Upper lobe of left lung (tissue), 6 donors: ENCODE measurements around the gene ITCH. TPM values are rescaled to one million over a fixed set of nuclear protein-coding genes. Genes with fewer than 3 reads are reported as not detected.
A peak's percentile ranks its signal among the peaks of the same experiment; 100 is the strongest.

Experiments
- ATAC-seq, 2 donors: fragments of 200-7000 bp; cut with Tn5 transposase; one replicate each; pipeline ENCODE4 v1.9.1; 2022; ENCODE audit warnings: mild to moderate bottlenecking in 2 of 2, moderate library complexity in 2 of 2; ENCODE audit not compliant: low FRiP score in 2 of 2
- DNase-seq, 2 donors: peaks; one replicate each; pipeline ENCODE4 v3.0.0-alpha.2; 2019 to 2020
- H3K27ac ChIP-seq, 4 donors: fragments of 200-600 bp; sonication (generic); one replicate each; pipeline ENCODE4 v1.5.1; 2016 to 2019
- H3K27me3 ChIP-seq, 4 donors: fragments of 200-600 bp; sonication (generic); one replicate each; pipeline ENCODE4 v1.5.1; 2017 to 2019
- H3K36me3 ChIP-seq, 4 donors: fragments of 200-600 bp; sonication (generic); one replicate each; pipeline ENCODE4 v1.5.1; 2016 to 2019
- H3K4me1 ChIP-seq, 4 donors: fragments of 200-600 bp; sonication (generic); one replicate each; pipeline ENCODE4 v1.5.1; 2018 to 2019
- H3K4me3 ChIP-seq, 4 donors: fragments of 200-600 bp; sonication (generic); one replicate each; pipeline ENCODE4 v1.5.1; 2017 to 2019; ENCODE audit warnings: mild to moderate bottlenecking in 2 of 4, moderate library complexity in 1 of 4
- H3K9me3 ChIP-seq, 4 donors: fragments of 200-600 bp; sonication (generic); one replicate each; pipeline ENCODE4 v1.5.1; 2018 to 2019
- CTCF ChIP-seq, 6 experiments: fragments of 450-650 bp in 4 of 6; fragments of 200-600 bp in 2 of 6; sonication (generic) in 2 of 6; IDR thresholded peaks; one replicate each; pipeline ENCODE4 v1.5.1; 2016 to 2019; ENCODE audit warnings: antibody characterized with exemption in 6 of 6
- EP300 ChIP-seq, 4 donors: sonication (generic); formaldehyde crosslinking; IDR thresholded peaks; one replicate each; pipeline ENCODE4 v1.5.1; 2017; ENCODE audit warnings: antibody characterized with exemption in 4 of 4, control low read depth in 2 of 4
- POLR2A ChIP-seq, 4 donors: fragments of 450-650 bp; IDR thresholded peaks; one replicate each; pipeline ENCODE4 v1.5.1; 2016 to 2017; ENCODE audit warnings: antibody characterized with exemption in 4 of 4, mild to moderate bottlenecking in 2 of 4
- POLR2AphosphoS5 ChIP-seq, 2 donors: sonication (generic); formaldehyde crosslinking; IDR thresholded peaks; one replicate each; pipeline ENCODE4 v1.5.1; 2017; ENCODE audit warnings: antibody characterized with exemption in 2 of 2
- WGBS, 2 donors: methylation state at CpG; one replicate each; pipeline ENCODE4 v1.1.5; 2017 to 2018; 5-methylcytosine and 5-hydroxymethylcytosine counted together
- total RNA-seq, 6 donors: library from RNA; depleted of rRNA in 4 of 6; stranded (reverse); fragments of >200 nt in 4 of 6; gene quantifications; one replicate each; pipeline versions ENCODE4 v1.1.0 to v1.2.1, GENCODE V29; 2016 to 2021
- donor health status: DM: no; HTN: no; CAD: no; lungs with moderate emphysema.
- donor health status: DM: no; HTN: yes; CAD: no; lungs with severe emphysema.

The ITCH gene
- total RNA-seq, 6 donors from 2014 or later: 26.6 to 57.2 (median 45.5) TPM

DNA sequence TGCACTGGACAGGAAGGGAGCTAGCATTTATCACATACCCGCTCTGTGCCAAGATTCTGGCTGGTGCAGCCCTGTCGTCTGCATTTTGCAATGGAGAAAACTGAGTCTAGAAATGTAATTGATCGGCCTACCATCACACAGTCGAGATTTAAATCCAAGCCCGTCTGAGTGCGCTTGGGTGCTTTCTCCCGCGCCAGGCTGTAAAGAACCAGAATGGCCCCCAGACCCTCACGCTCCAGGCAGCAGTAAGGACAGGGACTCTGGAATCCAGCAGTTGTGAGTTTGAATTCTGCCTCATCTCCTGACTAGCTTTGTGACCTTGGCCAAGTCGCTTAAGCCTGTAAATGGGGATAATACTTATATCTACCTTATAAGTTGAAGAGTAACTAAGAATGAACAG, 163.9 kb downstream of the ITCH start:
- Histone ChIP-seq H3K9me3 (no peaks in the 10 kb centered on the region), H3K4me3 (no peak overlapping the region), H3K36me3 (peaks cover 10 to 55% (median 45%) of the 10 kb centered on the region in 4 donors), H3K27ac (peak overlapping the region; percentile 64 to 78 (median 73)), H3K27me3 (no peaks in the 10 kb centered on the region), H3K4me1 (peaks cover 40 to 77% (median 57%) of the 10 kb centered on the region in 4 donors)
- no peak for TF ChIP-seq EP300 (IDR thresholded peaks at IDR 0.05)
- TF ChIP-seq POLR2A (IDR thresholded peaks at IDR 0.05): no peak
- no peak for ATAC-seq
- DNase-seq: no peak
- WGBS, 2 donors: 90 to 96% methylated on average over 10 of the region's 10 CpGs

GRCh38 chr20:34528921-34529297, 165.8 kb downstream of the ITCH start:
- 48 to 52% methylated on average over 5 of the region's 5 CpGs for WGBS, 2 donors
- Histone ChIP-seq H3K27ac (peak overlapping the region; percentile 27 to 54 (median 36)), H3K9me3 (no peaks in the 10 kb centered on the region), H3K4me1 (peaks cover 40 to 62% (median 46%) of the 10 kb centered on the region in 4 donors), H3K4me3 (no peak overlapping the region), H3K27me3 (no peaks in the 10 kb centered on the region), H3K36me3 (peaks cover 11 to 68% (median 61%) of the 10 kb centered on the region in 4 donors)
- peak in 1 of 2 donors; percentile 71 for ATAC-seq
- TF ChIP-seq CTCF (IDR thresholded peaks at IDR 0.05) (peak in 4 of 6 experiments; percentile 11 to 42 (median 16)), EP300 (IDR thresholded peaks at IDR 0.05) (peak in 1 of 4 donors; percentile 3), POLR2AphosphoS5 (IDR thresholded peaks at IDR 0.05) (peak in 1 of 2 donors; percentile 50), POLR2A (IDR thresholded peaks at IDR 0.05) (no peak)
- peak in 1 of 2 donors; percentile 87 for DNase-seq

GRCh38 chr20:34529742-34530141, 166.7 kb downstream of the ITCH start:
- WGBS, 2 donors: 81 to 93% methylated on average over 3 of the region's 3 CpGs
- Histone ChIP-seq H3K36me3 (peaks cover 17 to 75% (median 69%) of the 10 kb centered on the region in 4 donors), H3K27me3 (no peaks in the 10 kb centered on the region), H3K27ac (peak overlapping the region in 3 of 4 donors; percentile 27 to 54 (median 31)), H3K4me3 (no peak overlapping the region), H3K9me3 (no peaks in the 10 kb centered on the region), H3K4me1 (peaks cover 39 to 55% (median 41%) of the 10 kb centered on the region in 4 donors)
- DNase-seq: no peak
- no peak for TF ChIP-seq EP300 (IDR thresholded peaks at IDR 0.05)
- TF ChIP-seq POLR2AphosphoS5 (IDR thresholded peaks at IDR 0.05): no peak
- TF ChIP-seq CTCF (IDR thresholded peaks at IDR 0.05): no peak
- no peak for TF ChIP-seq POLR2A (IDR thresholded peaks at IDR 0.05)
- no peak for ATAC-seq

DNA sequence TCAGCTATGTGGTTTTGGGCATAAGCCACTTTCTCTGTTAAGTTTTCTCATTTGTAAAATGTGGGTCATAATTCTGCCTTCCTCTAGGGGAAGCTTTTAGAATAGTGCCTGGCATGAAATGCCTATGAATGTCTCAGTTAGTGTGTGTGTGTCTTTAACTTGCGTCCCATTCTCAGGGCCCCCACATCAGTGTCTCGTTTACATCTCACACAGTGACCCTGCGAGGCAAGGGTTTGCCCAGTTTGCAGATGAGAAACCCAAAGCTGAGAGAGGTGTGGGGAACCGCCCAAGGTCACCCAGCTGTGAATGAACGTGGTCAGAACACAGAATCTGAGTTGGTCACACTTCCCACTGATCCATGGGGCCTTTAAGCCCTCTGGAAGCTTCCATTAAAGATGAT, 167.3 kb downstream of the ITCH start:
- DNase-seq (no peak), ATAC-seq (no peak)
- no peak for TF ChIP-seq POLR2AphosphoS5 (IDR thresholded peaks at IDR 0.05)
- no peak for TF ChIP-seq POLR2A (IDR thresholded peaks at IDR 0.05)
- TF ChIP-seq CTCF (IDR thresholded peaks at IDR 0.05): no peak
- no peak for TF ChIP-seq EP300 (IDR thresholded peaks at IDR 0.05)
- Histone ChIP-seq H3K36me3 (peaks cover 23 to 81% (median 73%) of the 10 kb centered on the region in 4 donors), H3K27ac (no peak overlapping the region), H3K9me3 (no peaks in the 10 kb centered on the region), H3K4me3 (no peak overlapping the region), H3K4me1 (peaks cover 33 to 49% (median 35%) of the 10 kb centered on the region in 4 donors), H3K27me3 (no peaks in the 10 kb centered on the region)
- 84 to 88% methylated on average over 5 of the region's 5 CpGs for WGBS, 2 donors

DNA sequence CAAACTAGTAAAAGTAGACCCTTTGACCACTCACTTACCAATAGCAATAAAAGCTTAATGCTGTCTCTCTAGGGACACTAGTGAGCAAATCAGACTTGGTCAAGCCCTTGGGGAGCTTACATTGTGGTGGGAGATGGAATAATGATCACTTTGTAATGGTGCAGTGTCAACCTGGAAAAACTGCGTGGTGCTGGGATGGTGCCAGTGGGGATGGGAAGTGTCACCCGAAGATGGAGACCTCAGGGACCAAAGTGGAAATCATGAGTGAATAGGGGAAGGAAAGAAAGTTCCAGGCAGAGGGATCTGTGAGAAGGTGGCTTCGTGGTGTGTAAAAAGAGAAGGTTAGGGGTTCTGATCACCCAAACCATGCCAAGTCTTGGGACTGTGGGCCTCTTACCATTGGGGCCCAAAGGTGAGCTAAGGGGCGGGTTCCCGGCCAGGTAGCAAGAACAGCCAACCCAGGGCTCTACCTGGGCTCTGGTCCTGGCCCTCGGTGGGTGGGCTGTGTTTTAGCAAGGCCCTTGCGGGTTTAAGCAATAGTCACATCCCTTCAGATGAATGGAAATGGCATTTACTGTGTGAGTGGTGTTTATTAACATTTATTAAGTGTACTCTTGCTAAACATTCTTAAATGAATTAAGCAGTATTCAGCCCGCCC, 168.7 kb downstream of the ITCH start:
- H3K4me1 ChIP-seq: peaks cover 20 to 35% (median 22%) of the 10 kb centered on the region in 4 donors
- peak overlapping the region in 1 of 4 donors; percentile 20 for H3K27ac ChIP-seq
- DNase-seq: no peak
- H3K4me3 ChIP-seq: no peak overlapping the region
- WGBS, 2 donors: 77 to 90% methylated on average over 8 of the region's 8 CpGs
- TF ChIP-seq CTCF (IDR thresholded peaks at IDR 0.05) (no peak), EP300 (IDR thresholded peaks at IDR 0.05) (no peak), POLR2A (IDR thresholded peaks at IDR 0.05) (no peak)
- no peak for ATAC-seq
- H3K36me3 ChIP-seq: peaks cover 33 to 93% (median 83%) of the 10 kb centered on the region in 4 donors
- no peaks in the 10 kb centered on the region for H3K27me3 ChIP-seq
- H3K9me3 ChIP-seq: no peaks in the 10 kb centered on the region
